GM12878 (cell line): ENCODE data around the gene PIGX. TPM values are rescaled to one million over a fixed set of nuclear protein-coding genes. Genes with fewer than 3 reads are reported as not detected.
A peak's percentile ranks its signal among the peaks of the same experiment; 100 is the strongest.

Experiments
- ATF7 ChIP-seq: fragments of 450-650 bp; IDR thresholded peaks from 2 replicates; pipeline ENCODE4 v1.6.1; 2016; ENCODE audit warnings: low read depth, mild to moderate bottlenecking
- CBX3 ChIP-seq: fragments of 200-600 bp; sonication (generic); IDR thresholded peaks from 2 replicates; pipeline ENCODE4 v1.6.1; 2016; ENCODE audit warnings: low read depth, borderline replicate concordance
- CHD2 ChIP-seq: IDR thresholded peaks from 2 replicates; pipeline ENCODE4 v1.6.1; 2011; ENCODE audit warnings: low read depth, low read length, improper control_type of control experiment, borderline replicate concordance
- EGR1 ChIP-seq, 2 experiments: IDR thresholded peaks; 1 replicate in 1 of 2; 2 replicates in 1 of 2; pipeline ENCODE4 v1.6.1; 2011 to 2012; ENCODE audit warnings: low read depth in 2 of 2, low read length in 2 of 2, borderline replicate concordance in 1 of 2, mild to moderate bottlenecking in 1 of 2, moderate library complexity in 1 of 2
- ESRRA ChIP-seq: IDR thresholded peaks from 2 replicates; pipeline ENCODE4 v1.6.1; 2012; ENCODE audit warnings: mild to moderate bottlenecking, low read length, improper control_type of control experiment
- ETV6 ChIP-seq, 2 experiments: fragments of 450-650 bp in 1 of 2; IDR thresholded peaks in 1 of 2; conservative IDR thresholded peaks in 1 of 2; 2 replicates each; pipeline ENCODE4 v1.6.1; 2014; ENCODE audit warnings: antibody characterized with exemption in 1 of 2, borderline replicate concordance in 1 of 2, low read depth in 1 of 2, mild to moderate bottlenecking in 1 of 2, moderate library complexity in 1 of 2
- FOXK2 ChIP-seq: fragments of 450-650 bp; IDR thresholded peaks from 2 replicates; pipeline ENCODE4 v1.6.1; 2017; ENCODE audit warnings: mild to moderate bottlenecking, moderate library complexity
- HDAC2 ChIP-seq: fragments of 200-600 bp; sonication (generic); IDR thresholded peaks from 2 replicates; pipeline ENCODE4 v1.6.1; 2017
- IKZF2 ChIP-seq, 2 experiments: fragments of 450-650 bp; IDR thresholded peaks; 2 replicates each; pipeline ENCODE4 v1.6.1; 2017; ENCODE audit warnings: mild to moderate bottlenecking in 2 of 2, moderate library complexity in 2 of 2
- MXI1 ChIP-seq: fragments of 150-350 bp; IDR thresholded peaks from 2 replicates; pipeline ENCODE4 v1.6.1; 2011; ENCODE audit warnings: low read depth, mild to moderate bottlenecking, inconsistent platforms, low read length, improper control_type of control experiment
- NFXL1 ChIP-seq: fragments of 450-650 bp; IDR thresholded peaks from 2 replicates; pipeline ENCODE4 v1.6.1; 2017; ENCODE audit warnings: antibody characterized with exemption, mild to moderate bottlenecking, borderline replicate concordance
- NFYB ChIP-seq: IDR thresholded peaks from 2 replicates; pipeline ENCODE4 v1.6.1; 2011; ENCODE audit warnings: low read depth, mild to moderate bottlenecking, low read length, improper control_type of control experiment, moderate library complexity; ENCODE audit not compliant: insufficient read depth
- POLR2A ChIP-seq: IDR thresholded peaks from 2 replicates; pipeline ENCODE4 v1.6.1; 2011; ENCODE audit warnings: low read depth, mild to moderate bottlenecking, low read length
- RFX5 ChIP-seq: IDR thresholded peaks from 2 replicates; pipeline ENCODE4 v1.6.1; 2011; ENCODE audit warnings: low read depth, low read length, improper control_type of control experiment
- RUNX3 ChIP-seq: IDR thresholded peaks from 2 replicates; pipeline ENCODE4 v1.6.1; 2012; ENCODE audit warnings: low read length, inconsistent platforms
- TCF12 ChIP-seq: IDR thresholded peaks from 2 replicates; pipeline ENCODE4 v1.6.1; 2011; ENCODE audit warnings: low read depth, mild to moderate bottlenecking, low read length
- ZBED1 ChIP-seq: IDR thresholded peaks from 2 replicates; pipeline ENCODE4 v1.6.1; 2016; ENCODE audit warnings: borderline replicate concordance
- ZNF384 ChIP-seq: IDR thresholded peaks from 2 replicates; pipeline ENCODE4 v1.6.1; 2012; ENCODE audit warnings: low read depth, mild to moderate bottlenecking, low read length, improper control_type of control experiment, borderline replicate concordance
- polyA plus RNA-seq, 11 experiments: library from polyadenylated mRNA; depleted of rRNA in 4 of 11; unstranded in 6 of 11; stranded (reverse) in 5 of 11; fragments of >200 nt; fragmentation: Nextera tagmentation in 4 of 11; fragmentation: Illumina TruSeq in 1 of 11; extraction: Ambion mirVana in 4 of 11; extraction: Trizol in 1 of 11; gene quantifications; 1 replicate in 1 of 11; 2 replicates in 10 of 11; pipeline versions ENCODE4 v1.2.1 to v1.2.3, GENCODE V29; 2011 to 2016; ENCODE audit warnings: inconsistent platforms in 2 of 11, missing spikeins in 2 of 11, low read depth in 1 of 11
- total RNA-seq, 4 experiments: library from RNA; depleted of rRNA in 3 of 4; stranded (reverse); fragments of >200 nt in 3 of 4; fragmentation: Illumina TruSeq in 1 of 4; extraction: Trizol in 1 of 4; gene quantifications; 2 replicates each; pipeline versions ENCODE4 v1.2.1 to v1.2.3, GENCODE V29; 2013 to 2021
- TF ChIP-seq, protein P1 (sequence below): IDR thresholded peaks from 2 replicates; pipeline ENCODE4 v1.6.1; 2011; ENCODE audit warnings: mild to moderate bottlenecking, low read depth, low read length, moderate library complexity; ENCODE audit not compliant: insufficient replicate concordance
- TF ChIP-seq, protein P2 (sequence below): fragments of 450-650 bp; IDR thresholded peaks from 2 replicates; pipeline ENCODE4 v1.6.1; 2016; ENCODE audit warnings: mild to moderate bottlenecking
- TF ChIP-seq, protein P3 (sequence below): fragments of 450-650 bp; formaldehyde crosslinking; IDR thresholded peaks from 2 replicates; pipeline ENCODE4 v1.5.0; 2022; ENCODE audit warnings: mild to moderate bottlenecking, missing genetic modification characterization
- TF ChIP-seq, protein P4 (sequence below): IDR thresholded peaks from 2 replicates; pipeline ENCODE4 v1.6.1; 2012; ENCODE audit warnings: low read depth, low read length, improper control_type of control experiment

Gene PIGX
- total and polyA plus RNA-seq, 10 of the 15 experiments (the other 5 are each of a cell fraction or from before 2014, with no cell fraction given): 3.8 to 40.0 (median 22.3) TPM

DNA sequence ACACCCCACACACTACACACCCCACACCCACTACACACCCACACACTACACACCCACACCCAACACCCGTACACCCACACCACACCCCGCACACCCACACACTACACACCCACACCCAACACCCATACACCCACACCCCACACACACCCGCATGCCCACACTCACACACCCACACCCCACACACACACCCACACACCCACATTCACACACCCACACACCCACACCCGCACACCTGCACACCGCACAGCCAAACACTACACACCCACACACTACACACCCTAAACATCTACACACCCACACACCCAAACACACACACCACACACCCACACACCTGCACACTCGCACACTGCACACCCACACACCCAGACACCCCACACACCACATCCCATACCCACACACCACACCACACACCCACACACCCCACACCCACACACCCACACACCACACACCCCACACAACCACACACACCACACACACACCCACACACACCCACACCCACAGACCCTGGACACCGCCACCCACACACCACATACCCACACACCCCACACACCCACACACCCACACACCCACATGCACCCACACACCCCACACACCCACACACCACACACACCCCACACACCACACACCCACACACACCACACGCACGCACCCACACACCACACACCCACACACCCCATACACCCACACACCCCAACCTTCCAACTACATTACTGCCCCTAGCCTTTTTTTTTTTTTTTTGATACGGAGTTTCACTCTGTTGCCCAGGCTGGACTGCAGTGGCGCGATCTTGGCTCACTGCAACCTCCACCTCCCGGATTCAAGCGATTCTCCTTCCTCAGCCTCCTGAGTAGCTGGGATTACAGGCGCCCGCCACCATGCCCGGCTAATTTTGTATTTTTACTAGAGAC lies 17.0 kb upstream of the PIGX start (continued):
- TF ChIP-seq, protein P1, sequence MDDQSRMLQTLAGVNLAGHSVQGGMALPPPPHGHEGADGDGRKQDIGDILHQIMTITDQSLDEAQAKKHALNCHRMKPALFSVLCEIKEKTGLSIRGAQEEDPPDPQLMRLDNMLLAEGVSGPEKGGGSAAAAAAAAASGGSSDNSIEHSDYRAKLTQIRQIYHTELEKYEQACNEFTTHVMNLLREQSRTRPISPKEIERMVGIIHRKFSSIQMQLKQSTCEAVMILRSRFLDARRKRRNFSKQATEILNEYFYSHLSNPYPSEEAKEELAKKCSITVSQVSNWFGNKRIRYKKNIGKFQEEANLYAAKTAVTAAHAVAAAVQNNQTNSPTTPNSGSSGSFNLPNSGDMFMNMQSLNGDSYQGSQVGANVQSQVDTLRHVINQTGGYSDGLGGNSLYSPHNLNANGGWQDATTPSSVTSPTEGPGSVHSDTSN: no peak
- no peak for TF ChIP-seq HDAC2
- TF ChIP-seq CBX3: no peak
- TF ChIP-seq ATF7: peak; percentile 56; the same call in 1 of the 2 replicates
- TF ChIP-seq, protein P2, sequence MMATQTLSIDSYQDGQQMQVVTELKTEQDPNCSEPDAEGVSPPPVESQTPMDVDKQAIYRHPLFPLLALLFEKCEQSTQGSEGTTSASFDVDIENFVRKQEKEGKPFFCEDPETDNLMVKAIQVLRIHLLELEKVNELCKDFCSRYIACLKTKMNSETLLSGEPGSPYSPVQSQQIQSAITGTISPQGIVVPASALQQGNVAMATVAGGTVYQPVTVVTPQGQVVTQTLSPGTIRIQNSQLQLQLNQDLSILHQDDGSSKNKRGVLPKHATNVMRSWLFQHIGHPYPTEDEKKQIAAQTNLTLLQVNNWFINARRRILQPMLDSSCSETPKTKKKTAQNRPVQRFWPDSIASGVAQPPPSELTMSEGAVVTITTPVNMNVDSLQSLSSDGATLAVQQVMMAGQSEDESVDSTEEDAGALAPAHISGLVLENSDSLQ: no peak
- no peak for TF ChIP-seq POLR2A
- TF ChIP-seq NFYB: no peak
- no peak for TF ChIP-seq ZNF384
- TF ChIP-seq CHD2: no peak
- TF ChIP-seq IKZF2 (IDR thresholded peaks at IDR 0.05): no peak
- TF ChIP-seq MXI1: no peak
- TF ChIP-seq ESRRA: no peak
- TF ChIP-seq ZBED1: no peak
- peak; percentile 32 to 65 for TF ChIP-seq EGR1 (IDR thresholded peaks at IDR 0.05; ENCODE audit: borderline replicate concordance in 1 of 2, low read depth in 2 of 2, low read length in 2 of 2)
- TF ChIP-seq RUNX3: peak; percentile 43
- TF ChIP-seq ETV6 (conservative IDR thresholded peaks at IDR 0.05 in 1 of 2, IDR thresholded peaks at IDR 0.05 in 1 of 2; ENCODE audit: borderline replicate concordance in 1 of 2, low read depth in 1 of 2): no peak
- no peak for TF ChIP-seq TCF12
- no peak for TF ChIP-seq NFXL1
- TF ChIP-seq, protein P3, sequence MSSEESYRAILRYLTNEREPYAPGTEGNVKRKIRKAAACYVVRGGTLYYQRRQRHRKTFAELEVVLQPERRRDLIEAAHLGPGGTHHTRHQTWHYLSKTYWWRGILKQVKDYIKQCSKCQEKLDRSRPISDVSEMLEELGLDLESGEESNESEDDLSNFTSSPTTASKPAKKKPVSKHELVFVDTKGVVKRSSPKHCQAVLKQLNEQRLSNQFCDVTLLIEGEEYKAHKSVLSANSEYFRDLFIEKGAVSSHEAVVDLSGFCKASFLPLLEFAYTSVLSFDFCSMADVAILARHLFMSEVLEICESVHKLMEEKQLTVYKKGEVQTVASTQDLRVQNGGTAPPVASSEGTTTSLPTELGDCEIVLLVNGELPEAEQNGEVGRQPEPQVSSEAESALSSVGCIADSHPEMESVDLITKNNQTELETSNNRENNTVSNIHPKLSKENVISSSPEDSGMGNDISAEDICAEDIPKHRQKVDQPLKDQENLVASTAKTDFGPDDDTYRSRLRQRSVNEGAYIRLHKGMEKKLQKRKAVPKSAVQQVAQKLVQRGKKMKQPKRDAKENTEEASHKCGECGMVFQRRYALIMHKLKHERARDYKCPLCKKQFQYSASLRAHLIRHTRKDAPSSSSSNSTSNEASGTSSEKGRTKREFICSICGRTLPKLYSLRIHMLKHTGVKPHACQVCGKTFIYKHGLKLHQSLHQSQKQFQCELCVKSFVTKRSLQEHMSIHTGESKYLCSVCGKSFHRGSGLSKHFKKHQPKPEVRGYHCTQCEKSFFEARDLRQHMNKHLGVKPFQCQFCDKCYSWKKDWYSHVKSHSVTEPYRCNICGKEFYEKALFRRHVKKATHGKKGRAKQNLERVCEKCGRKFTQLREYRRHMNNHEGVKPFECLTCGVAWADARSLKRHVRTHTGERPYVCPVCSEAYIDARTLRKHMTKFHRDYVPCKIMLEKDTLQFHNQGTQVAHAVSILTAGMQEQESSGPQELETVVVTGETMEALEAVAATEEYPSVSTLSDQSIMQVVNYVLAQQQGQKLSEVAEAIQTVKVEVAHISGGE (CRISPR knock-in tag): no peak
- TF ChIP-seq, protein P4, sequence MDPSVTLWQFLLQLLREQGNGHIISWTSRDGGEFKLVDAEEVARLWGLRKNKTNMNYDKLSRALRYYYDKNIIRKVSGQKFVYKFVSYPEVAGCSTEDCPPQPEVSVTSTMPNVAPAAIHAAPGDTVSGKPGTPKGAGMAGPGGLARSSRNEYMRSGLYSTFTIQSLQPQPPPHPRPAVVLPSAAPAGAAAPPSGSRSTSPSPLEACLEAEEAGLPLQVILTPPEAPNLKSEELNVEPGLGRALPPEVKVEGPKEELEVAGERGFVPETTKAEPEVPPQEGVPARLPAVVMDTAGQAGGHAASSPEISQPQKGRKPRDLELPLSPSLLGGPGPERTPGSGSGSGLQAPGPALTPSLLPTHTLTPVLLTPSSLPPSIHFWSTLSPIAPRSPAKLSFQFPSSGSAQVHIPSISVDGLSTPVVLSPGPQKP: no peak
- TF ChIP-seq FOXK2: no peak
- TF ChIP-seq RFX5: no peak
